Smooth muscle cell (in vitro differentiated cells): Measurements from ENCODE around the gene LILRA2. TPM values are rescaled to one million over a fixed set of nuclear protein-coding genes. Genes with fewer than 3 reads are reported as not detected.

Experiments used
- DNase-seq: peaks from one replicate; lab custom pipeline; 2025; ENCODE audit not compliant: unreplicated experiment; lab: John Stamatoyannopoulos, UW
- H2AFZ ChIP-seq: fragments of 200-600 bp; sonication (generic); 2 replicates; pipeline ENCODE4 v1.6.0; 2016; ENCODE audit warnings: antibody characterized with exemption, low read depth, mild to moderate bottlenecking
- H3F3A ChIP-seq: fragments of 200-600 bp; sonication (generic); 2 replicates; pipeline ENCODE4 v1.6.0; 2017; ENCODE audit warnings: antibody characterized with exemption, low read depth
- H3K27ac ChIP-seq: fragments of 200-600 bp; sonication (generic); 2 replicates; pipeline ENCODE4 v1.5.1; 2016; ENCODE audit warnings: low read depth, mild to moderate bottlenecking
- H3K27me3 ChIP-seq: fragments of 200-600 bp; sonication (generic); 2 replicates; pipeline ENCODE4 v1.6.1; 2016; ENCODE audit warnings: low read depth, mild to moderate bottlenecking
- H3K36me3 ChIP-seq: fragments of 200-600 bp; sonication (generic); 2 replicates; pipeline ENCODE4 v1.5.1; 2016; ENCODE audit warnings: low read depth
- H3K4me1 ChIP-seq: fragments of 200-600 bp; sonication (generic); 2 replicates; pipeline ENCODE4 v1.5.1; 2016; ENCODE audit warnings: low read depth
- H3K4me2 ChIP-seq: fragments of 200-600 bp; sonication (generic); 2 replicates; pipeline ENCODE4 v1.6.0; 2016; ENCODE audit warnings: mild to moderate bottlenecking
- H3K4me3 ChIP-seq: fragments of 200-600 bp; sonication (generic); 2 replicates; pipeline ENCODE4 v1.5.1; 2016; ENCODE audit warnings: mild to moderate bottlenecking
- H3K79me2 ChIP-seq: fragments of 200-600 bp; sonication (generic); 2 replicates; pipeline ENCODE4 v1.6.0; 2016; ENCODE audit warnings: low read depth, mild to moderate bottlenecking
- H3K9ac ChIP-seq: fragments of 200-600 bp; sonication (generic); 2 replicates; pipeline ENCODE4 v1.6.0; 2016; ENCODE audit warnings: low read depth
- H3K9me3 ChIP-seq: fragments of 200-600 bp; sonication (generic); replicated peaks from 2 replicates; pipeline ENCODE4 v1.5.1; 2016; ENCODE audit warnings: low read depth
- H4K20me1 ChIP-seq: fragments of 200-600 bp; sonication (generic); 2 replicates; pipeline ENCODE4 v1.6.0; 2016; ENCODE audit warnings: low read depth
- CTCF ChIP-seq: fragments of 200-600 bp; sonication (generic); IDR thresholded peaks from 2 replicates; pipeline ENCODE4 v1.5.1; 2017; ENCODE audit warnings: borderline replicate concordance, mild to moderate bottlenecking, antibody characterized with exemption; ENCODE audit not compliant: insufficient read depth, poor library complexity, severe bottlenecking
- WGBS: methylation state at CpG from one replicate; pipeline ENCODE4 v1.1.7; 2016; ENCODE audit warnings: low lambda C conversion rate; 5-methylcytosine and 5-hydroxymethylcytosine counted together
- polyA plus RNA-seq: library from polyadenylated mRNA; unstranded; fragments of >200 nt; fragmentation: Nextera tagmentation; extraction: Ambion mirVana; gene quantifications from 2 replicates; pipeline ENCODE4 v1.2.1, GENCODE V29; 2016
- total RNA-seq: library from RNA; depleted of rRNA; stranded (reverse); fragments of >200 nt; gene quantifications from 2 replicates; pipeline ENCODE4 v1.2.3, GENCODE V29; 2014

The LILRA2 gene
- total and polyA plus RNA-seq, 2 experiments from 2014 or later = not detected

DNA sequence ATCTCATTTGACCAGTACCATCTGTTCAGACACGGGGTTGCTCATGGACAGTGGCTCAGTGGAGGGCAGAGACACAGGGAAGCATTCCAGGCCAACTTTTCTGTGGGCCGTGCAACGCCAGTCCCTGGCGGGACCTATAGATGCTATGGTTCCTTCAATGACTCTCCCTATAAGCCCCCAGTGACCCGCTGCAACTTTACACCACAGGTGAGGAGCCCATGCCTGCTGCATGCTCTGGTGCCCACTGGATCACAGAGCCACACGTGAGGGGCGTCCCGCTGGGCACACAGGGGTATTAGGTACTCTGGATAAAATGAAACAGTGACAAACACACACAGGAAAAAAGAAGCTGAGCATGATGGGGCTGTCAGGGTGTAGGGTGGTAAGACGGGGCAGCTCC is 36.6 kb upstream of the LILRA2 start:
- H3K4me3 ChIP-seq = no peak overlapping the region
- DNase-seq = no peak
- H3K27ac ChIP-seq = no peak overlapping the region
- H3K4me2 ChIP-seq = no peak overlapping the region
- H3K9ac ChIP-seq = no peak overlapping the region
- no peaks in the 10 kb centered on the region for H3K79me2 ChIP-seq
- no peaks in the 10 kb centered on the region for H3K36me3 ChIP-seq
- 73% methylated on average over 9 of the region's 9 CpGs for WGBS
- H3K27me3 ChIP-seq = no peaks in the 10 kb centered on the region
- H3K9me3 ChIP-seq = no peaks in the 10 kb centered on the region
- no peak for TF ChIP-seq CTCF
- H3K4me1 ChIP-seq = no peaks in the 10 kb centered on the region
- H2AFZ ChIP-seq = no peak overlapping the region
- H4K20me1 ChIP-seq = no peaks in the 10 kb centered on the region
- no peaks in the 10 kb centered on the region for H3F3A ChIP-seq

- no peak overlapping the region for H2AFZ ChIP-seq
- 59% methylated on average over 2 of the region's 2 CpGs for WGBS
- no peak overlapping the region for H3K4me3 ChIP-seq
- H3K9me3 ChIP-seq = no peaks in the 10 kb centered on the region
- no peaks in the 10 kb centered on the region for H3K36me3 ChIP-seq
- H3K4me2 ChIP-seq = no peak overlapping the region
- no peaks in the 10 kb centered on the region for H3K79me2 ChIP-seq
- H3K27me3 ChIP-seq = no peaks in the 10 kb centered on the region
- H4K20me1 ChIP-seq = no peaks in the 10 kb centered on the region
- no peak overlapping the region for H3K9ac ChIP-seq
- H3K4me1 ChIP-seq = no peaks in the 10 kb centered on the region
- no peaks in the 10 kb centered on the region for H3F3A ChIP-seq
- TF ChIP-seq CTCF = no peak
- DNase-seq = no peak
- H3K27ac ChIP-seq = no peak overlapping the region
Measured at GRCh38 chr19:54541712-54542111, 31.9 kb upstream of the LILRA2 start.

GRCh38 chr19:54548806-54549205 is 24.8 kb upstream of the LILRA2 start:
- no peak for DNase-seq
- Histone ChIP-seq H3K9ac (no peak overlapping the region), H3K4me3 (no peak overlapping the region), H3K27me3 (no peaks in the 10 kb centered on the region), H3K9me3 (no peaks in the 10 kb centered on the region), H4K20me1 (no peaks in the 10 kb centered on the region), H3K27ac (no peak overlapping the region), H3K79me2 (no peaks in the 10 kb centered on the region), H2AFZ (no peak overlapping the region), H3K36me3 (no peaks in the 10 kb centered on the region), H3K4me2 (no peak overlapping the region), H3K4me1 (no peaks in the 10 kb centered on the region), H3F3A (no peaks in the 10 kb centered on the region)
- 87% methylated on average over 16 of the region's 16 CpGs for WGBS
- TF ChIP-seq CTCF = no peak

GRCh38 chr19:54549224-54549623 is 24.4 kb upstream of the LILRA2 start:
- Histone ChIP-seq H3F3A (no peaks in the 10 kb centered on the region), H3K36me3 (no peaks in the 10 kb centered on the region), H4K20me1 (no peaks in the 10 kb centered on the region), H3K9me3 (no peaks in the 10 kb centered on the region), H3K27me3 (no peaks in the 10 kb centered on the region), H3K4me2 (no peak overlapping the region), H3K79me2 (no peaks in the 10 kb centered on the region), H3K4me3 (no peak overlapping the region), H2AFZ (no peak overlapping the region), H3K9ac (no peak overlapping the region), H3K4me1 (no peaks in the 10 kb centered on the region), H3K27ac (no peak overlapping the region)
- 78% methylated on average over 13 of the region's 14 CpGs for WGBS
- DNase-seq = no peak
- no peak for TF ChIP-seq CTCF
